HG03439 (cell line): ENCODE data around the gene ANTXRL.
"Not testable (repeated sequence)": the region's sequence is repeated elsewhere in the genome, so short reads cannot be mapped to it uniquely, and the experiment has no call there.

Experiments
- ATAC-seq: cut with Tn5 transposase; IDR thresholded peaks from one replicate; pipeline ENCODE4 v1.9.1; 2021; ENCODE audit warnings: mild to moderate bottlenecking, moderate library complexity; ENCODE audit not compliant: unreplicated experiment

ANTXRL gene

GRCh38 chr10:46286991-46287693 is at the start of gene ANTXRL:
Gene ANTXRL (plus strand): TSS chr10:46286997. CDS start chr10:46287263, 266 bp downstream.
- ATAC-seq = no peak

- ATAC-seq = no peak
These were observed 48.8 kb upstream of the ANTXRL start for GRCh38 chr10:46237815-46238510.

DNA sequence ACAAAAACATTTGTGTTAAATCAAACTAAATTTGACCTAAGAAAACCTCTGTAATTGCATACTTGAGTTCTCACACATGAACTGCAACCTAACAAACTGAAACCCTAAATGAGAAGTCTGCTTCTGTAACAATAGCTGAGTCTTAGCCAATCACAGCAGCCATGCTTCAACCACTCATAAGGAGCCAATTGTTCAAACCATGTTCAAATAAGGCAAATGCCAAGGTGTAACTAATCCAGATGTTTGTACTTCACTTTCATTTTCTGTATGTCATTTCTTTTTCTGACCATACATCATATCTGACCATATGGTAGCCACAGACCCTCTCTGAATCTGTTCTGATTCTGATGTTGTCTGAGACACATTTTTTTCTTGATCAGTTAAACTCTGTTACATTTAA is 47.5 kb upstream of the ANTXRL start:
- ATAC-seq = no peak

DNA sequence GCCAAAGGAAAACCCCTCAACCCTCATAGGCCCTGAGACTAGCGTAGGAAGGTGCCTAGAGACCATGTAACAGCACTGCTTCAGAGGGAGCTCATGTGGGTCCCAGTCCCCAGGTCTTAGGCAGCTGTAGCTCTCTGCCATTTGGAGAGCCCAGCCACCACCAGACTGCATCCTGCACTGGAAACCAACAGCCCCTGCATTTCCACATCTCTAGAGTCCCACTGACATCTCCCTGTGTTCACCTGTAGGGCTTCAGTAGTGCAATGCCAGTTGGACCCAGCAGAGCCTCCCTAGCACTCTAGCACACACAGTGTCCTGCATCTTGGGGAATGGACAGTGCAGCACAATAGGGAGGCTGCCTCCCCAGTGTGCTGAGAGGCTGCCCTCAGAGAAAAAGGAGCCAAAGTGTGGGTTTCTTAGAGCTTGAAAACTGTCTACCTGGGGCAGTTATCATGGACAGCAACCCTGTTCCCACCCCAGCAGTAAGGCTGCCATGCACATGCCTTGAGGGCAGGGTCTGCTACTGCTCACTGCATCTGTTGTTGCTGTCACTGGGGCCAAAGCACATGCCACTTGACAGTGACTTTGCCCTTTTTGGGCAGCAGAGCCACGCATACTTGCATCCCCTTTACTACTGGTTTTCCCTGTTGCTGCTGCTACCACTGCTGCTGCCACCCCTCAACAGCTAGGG is 46.7 kb upstream of the ANTXRL start:
- ATAC-seq = no peak

DNA sequence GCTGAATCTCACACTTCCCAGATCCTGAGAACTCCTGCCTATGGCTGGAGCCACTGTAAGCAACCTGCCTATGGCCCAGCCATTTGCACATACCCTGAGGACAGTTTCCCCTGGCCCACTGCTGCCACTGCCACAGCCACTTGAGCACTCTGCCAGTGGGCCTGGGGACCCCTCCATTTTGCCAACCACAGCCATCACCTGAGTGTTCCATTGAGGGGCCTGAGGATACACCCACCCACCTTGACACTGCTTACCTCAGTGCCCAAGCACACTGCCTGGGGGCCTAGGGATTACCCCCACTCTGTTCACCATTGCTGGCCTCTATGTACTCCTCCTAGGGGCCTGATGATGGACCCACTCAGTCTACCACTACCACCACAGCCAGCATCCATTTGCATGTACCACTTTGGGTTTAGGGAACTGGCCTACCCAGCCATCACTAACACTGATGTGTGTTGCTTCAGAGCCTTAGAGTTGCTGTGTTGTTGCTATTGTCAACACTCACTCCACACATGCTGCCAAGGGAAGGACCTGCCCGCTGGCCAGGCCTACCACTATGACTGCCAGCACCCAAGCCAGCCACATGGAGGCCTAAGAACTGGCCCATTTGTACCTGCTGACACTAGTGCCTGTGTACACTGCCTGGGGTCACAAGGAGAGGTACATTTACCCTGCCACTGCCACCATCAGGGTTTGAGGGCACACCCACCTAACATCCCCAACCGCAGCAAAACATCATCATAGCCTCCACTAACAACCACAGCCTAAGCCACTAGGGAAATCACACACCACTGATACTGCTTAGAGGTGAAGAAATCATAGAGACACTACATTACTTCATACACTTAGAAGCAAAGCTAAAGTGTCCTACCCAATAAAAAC is 45.9 kb upstream of the ANTXRL start:
- ATAC-seq = no peak

DNA sequence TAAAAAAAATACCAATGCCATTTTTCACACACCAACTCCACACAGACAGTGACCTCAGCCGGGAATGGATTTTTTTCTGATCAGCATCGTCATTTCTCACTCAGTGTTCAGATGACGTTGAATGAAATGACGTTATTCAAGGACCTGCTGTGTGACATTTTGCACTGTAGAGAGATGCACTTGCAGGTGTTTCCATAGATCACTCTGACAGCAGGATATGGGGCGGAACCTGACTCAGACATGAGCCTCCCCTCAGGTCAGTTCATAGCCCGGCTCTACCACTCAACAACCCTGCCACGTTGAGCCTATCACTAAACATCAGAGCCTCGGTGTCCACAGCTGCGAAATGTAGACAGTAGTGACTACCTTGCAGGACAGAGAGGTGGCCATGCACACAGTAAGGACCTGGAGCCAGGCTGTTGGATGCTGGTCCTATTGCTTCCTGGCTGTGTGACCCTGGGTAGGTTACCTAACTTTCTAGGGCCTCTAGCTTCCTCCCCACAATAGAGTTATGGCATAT is 41.4 kb upstream of the ANTXRL start:
- no peak for ATAC-seq

- ATAC-seq = not testable (repeated sequence)
These were observed 40.2 kb upstream of the ANTXRL start for GRCh38 chr10:46246400-46247180.

GRCh38 chr10:46247181-46247475 is 39.7 kb upstream of the ANTXRL start:
- no peak for ATAC-seq

- no peak for ATAC-seq
These were observed 38.8 kb upstream of the ANTXRL start for GRCh38 chr10:46247808-46248569.

DNA sequence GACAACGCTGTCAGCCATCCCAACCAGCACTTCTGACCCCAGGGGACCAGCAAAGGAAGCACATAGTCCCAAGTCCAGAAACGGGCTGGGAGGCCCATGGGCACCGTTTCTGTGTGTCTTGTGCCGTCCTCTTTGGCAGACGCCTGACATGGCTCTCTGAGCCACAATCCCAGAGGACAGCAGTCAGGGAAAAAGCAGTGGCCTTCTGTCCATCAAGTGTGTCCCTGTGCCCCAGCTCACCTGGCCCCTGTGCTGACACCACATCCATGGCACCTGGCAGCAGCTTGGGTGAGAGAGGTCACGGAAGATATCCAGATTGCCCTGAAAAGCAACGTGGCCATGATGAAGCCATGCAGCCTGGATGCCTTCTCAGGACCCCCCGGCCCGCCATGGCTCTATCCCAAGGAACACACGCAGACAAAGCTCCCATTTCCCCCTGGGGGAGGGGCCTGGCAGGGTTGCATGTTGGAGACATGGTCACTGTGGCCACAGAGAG is 38.1 kb upstream of the ANTXRL start:
- ATAC-seq = no peak

- ATAC-seq = not testable (repeated sequence)
These were observed 37.0 kb upstream of the ANTXRL start for GRCh38 chr10:46249617-46250344.

- ATAC-seq = no peak
These were observed 36.3 kb upstream of the ANTXRL start for GRCh38 chr10:46250481-46250880.

DNA sequence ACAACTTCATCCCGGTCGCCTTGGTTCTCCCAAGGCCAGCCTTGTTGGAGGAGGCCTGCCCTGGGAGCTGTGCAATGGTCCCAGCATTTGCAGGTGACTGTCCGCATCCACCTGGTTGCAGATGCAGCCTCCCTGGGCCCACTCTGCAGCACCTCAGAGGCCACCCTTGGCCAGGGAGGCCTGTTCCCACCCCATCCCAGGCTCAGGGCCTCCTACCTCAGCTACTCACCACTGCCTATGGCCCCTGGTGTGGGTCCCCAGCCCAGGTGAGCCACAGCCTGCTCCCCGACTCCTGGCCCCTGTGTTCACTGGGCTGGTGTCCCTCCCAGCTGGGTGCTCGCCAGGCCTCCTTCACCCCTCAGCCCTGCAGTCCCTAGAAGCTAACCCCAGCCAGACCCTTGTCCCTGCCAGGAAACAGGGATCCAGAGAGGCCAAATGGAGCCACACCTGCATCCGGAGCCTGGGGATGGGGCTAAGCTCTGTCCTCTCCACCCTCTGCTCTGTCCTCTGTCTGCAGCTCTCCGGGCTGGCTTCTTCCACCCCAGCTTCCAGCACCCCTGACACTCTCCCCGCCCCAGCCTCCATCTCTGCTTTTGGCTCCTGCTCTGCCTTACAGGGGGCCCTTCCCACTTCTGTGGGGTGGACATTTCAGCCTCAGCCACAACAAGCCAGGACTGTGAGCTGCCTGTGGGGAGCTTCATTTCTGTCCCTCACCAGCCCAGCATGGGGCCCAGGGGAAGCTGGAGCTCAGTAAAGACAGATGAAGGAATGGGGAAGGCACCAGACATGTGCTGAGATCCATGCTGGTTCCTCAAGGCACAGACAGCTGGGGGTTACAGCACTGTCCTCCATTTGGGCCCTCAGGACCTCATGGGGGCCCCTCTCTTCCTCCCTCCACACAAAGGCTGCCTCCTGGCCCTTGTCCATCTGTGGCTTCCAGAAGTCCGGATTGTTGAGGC is 35.6 kb upstream of the ANTXRL start:
- ATAC-seq = no peak

- no peak for ATAC-seq
These were observed 34.6 kb upstream of the ANTXRL start for GRCh38 chr10:46251857-46252847.

GRCh38 chr10:46253076-46254006 is 33.5 kb upstream of the ANTXRL start:
- no peak for ATAC-seq
